ENCODE results near the gene PNCK.
"Not testable (repeated sequence)": the region's sequence is repeated elsewhere in the genome, so short reads cannot be mapped to it uniquely, and the experiment has no call there.

Gene PNCK

DNA sequence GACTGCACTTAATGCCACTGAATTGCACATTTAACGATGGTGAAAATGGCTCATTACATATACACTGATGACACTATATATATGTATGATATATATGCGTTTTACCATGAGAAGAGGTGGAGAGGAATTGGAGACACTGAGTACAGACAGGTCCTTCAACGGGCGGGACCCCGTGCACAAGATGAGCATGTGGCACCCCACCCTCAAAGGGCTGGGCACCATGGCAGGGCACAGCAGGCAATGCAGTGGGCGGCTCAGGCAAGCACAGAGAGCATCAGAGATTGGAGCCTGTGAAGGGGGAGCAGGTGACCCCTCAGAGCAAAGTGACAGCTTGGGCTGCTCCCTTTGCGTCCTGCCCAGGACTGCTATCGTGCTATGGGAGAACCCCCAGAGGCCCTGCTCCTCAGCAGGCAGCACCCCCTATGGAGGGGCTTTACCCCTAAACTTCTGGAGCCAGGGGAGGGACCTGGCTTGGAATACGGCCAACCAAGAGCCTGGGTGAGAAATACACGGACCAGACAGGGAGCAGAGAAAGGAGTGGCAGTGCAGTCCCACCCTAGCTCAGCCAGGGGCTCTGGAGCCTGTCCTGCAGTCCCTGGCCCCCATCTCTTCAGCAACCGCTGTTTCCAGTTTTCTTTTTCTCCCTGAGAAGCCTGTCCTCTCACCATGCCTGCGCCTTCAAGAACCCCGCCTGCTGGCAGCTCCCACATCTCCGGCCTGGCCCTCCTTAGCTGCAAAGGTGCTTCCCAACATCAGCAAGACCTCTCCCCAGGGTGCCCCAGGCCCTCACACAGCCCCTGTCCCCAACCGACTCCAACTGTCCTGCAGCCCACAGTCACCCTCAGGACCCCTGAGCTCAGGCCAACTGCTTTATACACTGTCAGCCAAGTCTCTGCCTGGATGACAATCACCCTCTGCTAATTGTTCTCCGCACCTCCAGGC lies 24.6 kb upstream of the PNCK start:
- no peak for DNase-seq

DNA sequence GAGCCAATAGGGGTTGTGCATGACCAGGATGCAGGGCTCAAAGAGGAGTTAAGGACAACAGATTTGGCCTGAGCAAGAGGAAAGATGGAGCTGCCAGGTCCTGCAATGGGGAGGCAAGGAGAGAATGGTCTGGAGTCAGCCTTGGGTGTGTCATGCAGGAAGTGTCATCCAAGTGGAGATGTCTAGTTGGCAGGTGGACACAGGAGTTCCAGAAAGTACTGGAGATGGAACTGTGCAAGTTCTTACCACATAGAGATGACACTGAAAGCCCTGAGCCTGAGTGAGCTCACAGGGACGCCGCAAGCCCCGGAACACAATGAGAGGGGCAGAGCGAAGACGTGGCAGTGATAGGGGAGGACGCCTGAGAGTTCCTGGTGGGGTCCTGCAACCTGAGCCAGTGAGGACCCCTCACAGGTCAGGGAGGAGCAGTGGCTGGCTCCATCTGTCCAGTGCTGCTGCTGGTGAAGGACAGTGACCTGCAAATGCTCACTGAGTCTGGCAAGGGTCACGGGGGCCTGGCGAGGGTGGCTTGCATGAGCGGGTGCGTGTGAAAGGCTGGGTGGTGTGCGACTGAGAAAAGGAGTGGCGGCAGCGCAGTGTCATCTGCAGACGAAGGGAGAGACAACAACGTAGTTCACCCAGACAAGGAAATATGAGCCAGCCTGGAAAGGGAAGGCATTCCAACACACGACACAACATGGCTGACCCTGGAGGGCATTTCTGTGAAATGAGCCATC lies 23.5 kb upstream of the PNCK start:
- DNase-seq = not testable (repeated sequence)

DNA sequence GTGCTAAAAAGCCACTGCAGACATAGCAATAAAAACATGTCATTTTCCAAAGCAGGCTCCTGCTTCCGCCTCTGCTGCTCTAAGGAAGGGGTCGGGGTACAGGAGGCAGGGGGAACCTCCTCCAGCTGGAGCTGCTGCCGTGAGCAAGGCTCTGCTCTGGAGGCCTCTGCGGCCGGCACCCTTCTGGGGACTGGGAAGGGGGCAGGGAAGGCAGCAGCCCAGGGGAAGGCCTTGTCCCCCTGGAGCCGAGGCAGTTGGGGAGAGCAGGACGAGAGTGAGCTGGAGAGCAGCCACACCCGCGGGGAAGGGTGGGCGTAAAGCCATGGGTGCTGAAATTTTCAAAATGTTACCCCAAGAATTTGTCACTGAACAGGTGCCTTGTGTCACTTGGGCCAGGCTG lies 22.9 kb upstream of the PNCK start:
- not testable (repeated sequence) for DNase-seq

DNA sequence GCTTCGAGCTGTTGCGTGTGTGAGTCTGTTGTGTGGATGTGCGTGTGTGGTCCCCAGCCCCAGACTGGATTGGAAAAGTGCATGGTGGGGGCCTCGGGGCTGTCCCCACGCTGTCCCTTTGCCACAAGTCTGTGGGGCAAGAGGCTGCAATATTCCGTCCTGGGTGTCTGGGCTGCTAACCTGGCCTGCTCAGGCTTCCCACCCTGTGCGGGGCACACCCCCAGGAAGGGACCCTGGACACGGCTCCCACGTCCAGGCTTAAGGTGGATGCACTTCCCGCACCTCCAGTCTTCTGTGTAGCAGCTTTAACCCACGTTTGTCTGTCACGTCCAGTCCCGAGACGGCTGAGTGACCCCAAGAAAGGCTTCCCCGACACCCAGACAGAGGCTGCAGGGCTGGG lies 22.5 kb upstream of the PNCK start:
- DNase-seq = no peak

GRCh38 chrX:153694687-153695270 lies 21.2 kb upstream of the PNCK start:
- DNase-seq = no peak

GRCh38 chrX:153694256-153694655 lies 20.6 kb upstream of the PNCK start:
- not testable (repeated sequence) for DNase-seq

GRCh38 chrX:153693216-153694086 lies 19.8 kb upstream of the PNCK start:
- DNase-seq = no peak

GRCh38 chrX:153692611-153693156 lies 19.1 kb upstream of the PNCK start:
- no peak for DNase-seq

- no peak for DNase-seq
These were observed 18.4 kb upstream of the PNCK start for GRCh38 chrX:153692003-153692402.

- not testable (repeated sequence) for DNase-seq
These were observed 17.6 kb upstream of the PNCK start for GRCh38 chrX:153691032-153691827.

- DNase-seq = no peak
These were observed 16.9 kb upstream of the PNCK start for GRCh38 chrX:153690466-153690865.

DNA sequence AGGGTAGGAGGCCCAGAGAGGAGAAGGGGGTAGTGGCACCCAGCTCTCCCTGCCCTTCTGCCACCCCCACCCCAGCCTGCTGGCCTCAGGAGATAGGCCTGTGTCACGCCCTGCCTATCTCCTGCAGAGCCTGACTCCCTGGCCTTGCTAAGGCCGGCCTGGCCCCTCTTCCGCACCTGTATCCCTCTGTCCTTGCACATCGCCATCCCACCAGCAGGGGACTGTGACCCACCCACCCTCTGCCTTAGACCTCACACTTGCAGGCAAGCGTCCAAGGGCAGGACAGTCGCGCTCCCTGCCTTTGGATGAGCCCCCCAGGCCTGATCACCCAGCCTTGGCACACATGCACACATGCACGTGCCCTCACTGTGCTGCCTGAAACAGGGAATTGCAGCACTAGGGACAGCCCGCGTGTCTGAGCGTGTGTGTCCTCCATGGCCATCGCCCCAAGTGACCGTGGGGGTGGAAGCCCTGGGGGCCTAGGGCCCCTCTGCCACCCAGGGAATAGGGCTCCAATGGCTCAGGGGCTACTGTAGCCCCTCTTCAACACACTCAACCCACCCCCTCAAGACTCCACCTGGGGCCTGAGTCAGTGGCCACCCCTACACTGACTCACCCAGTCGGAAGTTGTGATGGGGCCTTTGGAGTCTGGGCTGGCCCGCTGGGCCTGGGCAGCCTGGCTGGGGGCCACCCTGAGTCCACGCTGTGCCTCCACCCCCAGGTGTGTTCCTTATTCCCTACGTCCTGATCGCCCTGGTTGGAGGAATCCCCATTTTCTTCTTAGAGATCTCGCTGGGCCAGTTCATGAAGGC lies 16.2 kb upstream of the PNCK start:
- no peak for DNase-seq

DNA sequence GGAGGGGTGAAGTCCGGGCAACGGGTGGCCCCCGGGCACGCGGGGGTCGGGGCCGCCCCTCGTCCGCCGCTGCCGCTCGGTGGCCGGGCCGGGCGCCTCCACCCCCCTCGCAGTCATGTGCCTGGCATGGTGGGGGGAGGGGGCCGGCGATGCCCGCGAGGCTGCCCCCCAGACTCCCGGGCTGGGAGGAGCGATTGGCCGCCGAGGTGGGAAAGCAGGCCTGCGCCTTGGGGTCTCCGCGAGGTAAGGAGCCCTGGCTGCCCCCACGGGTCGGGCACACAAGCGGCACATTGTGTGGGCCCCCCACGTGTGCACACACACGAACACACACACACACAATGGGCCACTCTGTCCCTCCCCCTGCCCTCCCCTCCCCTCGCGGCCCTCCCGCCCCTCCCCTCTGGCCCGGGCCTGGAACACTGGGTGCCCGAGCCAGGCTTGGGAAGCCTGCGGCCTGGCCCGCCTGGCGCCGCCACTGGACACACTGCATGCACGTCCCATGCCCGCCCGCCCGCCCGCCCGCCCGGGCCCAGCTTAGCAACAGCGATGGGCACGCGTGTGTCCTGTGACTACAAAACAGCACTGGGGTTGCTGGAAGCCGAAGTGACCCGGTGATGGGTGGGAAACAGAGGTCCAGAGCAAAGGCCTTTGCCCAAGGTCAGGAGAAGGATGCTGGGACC lies 15.4 kb upstream of the PNCK start:
- DNase-seq = no peak

- no peak for DNase-seq
These were observed 14.9 kb upstream of the PNCK start for GRCh38 chrX:153688506-153688905.

DNA sequence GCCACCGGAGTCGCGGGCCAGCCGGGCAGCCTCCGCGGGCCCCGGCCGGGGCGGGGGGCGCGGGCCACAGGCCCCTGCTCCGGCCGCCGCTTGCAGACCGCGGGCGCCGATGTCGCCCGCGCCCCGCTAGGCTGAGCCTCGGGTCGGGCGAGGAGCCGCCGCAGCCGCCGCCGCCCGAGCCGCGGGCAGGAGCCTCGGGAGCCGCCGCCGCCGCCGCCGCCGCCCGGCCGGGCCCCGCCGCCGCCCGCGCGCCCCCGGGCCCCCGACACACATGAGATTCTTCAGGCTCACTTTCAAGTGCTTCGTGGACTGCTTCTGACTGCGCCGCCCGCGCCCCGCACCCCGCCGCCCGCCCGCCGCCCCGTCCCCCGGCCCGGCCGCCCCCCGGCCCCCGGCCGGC lies 14.5 kb upstream of the PNCK start:
- DNase-seq = no peak

GRCh38 chrX:153687121-153688039 lies 13.8 kb upstream of the PNCK start, which contains the start of gene SLC6A8:
Gene SLC6A8 (plus strand): TSS chrX:153687926. CDS start chrX:153688575, 649 bp downstream.
- DNase-seq = no peak

DNA sequence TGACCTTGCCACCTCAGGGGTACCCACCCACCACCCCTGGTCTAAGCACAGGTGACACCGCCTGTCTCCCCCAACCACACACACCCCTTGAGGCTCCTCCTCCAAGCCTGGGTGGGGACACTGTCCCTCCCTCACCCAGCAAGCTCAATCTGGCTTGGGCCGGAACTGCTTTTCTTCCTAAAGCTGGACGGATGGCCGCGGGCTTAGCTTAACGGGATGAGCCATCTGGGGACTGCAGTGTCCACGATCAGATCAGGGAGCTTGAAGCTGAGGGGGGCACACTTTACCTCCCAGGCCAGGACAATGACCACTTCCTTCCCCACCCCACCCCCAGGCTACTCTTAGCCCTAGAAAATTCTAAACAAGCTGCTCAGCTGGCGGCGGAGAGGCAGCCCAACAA lies 13.1 kb upstream of the PNCK start:
- DNase-seq = no peak

Data from GOT3 (cell line).